ENCODE measurements around the gene SPTY2D1. TPM values are rescaled to one million over a fixed set of nuclear protein-coding genes. Genes with fewer than 3 reads are reported as not detected.
"Not testable (repeated sequence)": the region's sequence is repeated elsewhere in the genome, so short reads cannot be mapped to it uniquely, and the experiment has no call there.

SPTY2D1 gene
- total RNA-seq, 1 experiment from 2014 or later: 15.6 TPM

DNA sequence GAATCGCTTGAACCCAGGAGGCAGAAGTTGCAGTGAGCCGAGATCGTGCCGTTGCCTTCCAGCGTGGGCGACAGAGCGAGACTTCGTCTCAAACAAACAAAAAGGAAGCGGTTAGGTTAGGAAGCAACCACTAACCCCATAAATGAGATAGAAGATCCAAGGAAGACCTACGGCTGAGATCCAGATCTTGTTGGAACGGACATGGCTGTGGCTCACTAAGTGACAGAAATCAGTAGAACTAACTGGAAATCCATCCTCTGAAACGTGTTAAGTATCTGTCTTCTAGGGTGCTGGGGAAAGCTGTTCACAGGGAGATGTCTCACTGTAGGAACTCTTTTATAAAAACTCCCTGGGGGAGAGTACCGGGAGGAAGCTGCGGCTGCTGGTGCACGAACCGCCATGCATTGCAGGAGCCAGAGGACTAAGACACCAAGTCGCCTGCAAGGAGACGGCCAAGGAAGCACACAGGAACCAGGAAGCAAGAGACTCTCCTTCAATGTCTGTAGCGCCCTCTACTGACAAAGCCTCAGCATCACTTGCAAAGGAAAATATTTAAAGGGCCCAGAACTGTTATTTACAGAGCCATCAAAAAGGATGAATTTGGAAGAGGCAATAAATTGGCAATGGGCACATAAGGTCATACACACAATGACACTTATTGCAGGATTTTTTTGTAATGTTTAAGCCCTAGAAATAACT, 16.9 kb upstream of the SPTY2D1 start:
- Histone ChIP-seq H3K27me3 (ENCODE audit: low read length) (no peaks in the 10 kb centered on the region), H3K9ac (ENCODE audit: low read length) (no peak overlapping the region), H3K4me3 (ENCODE audit: low read length) (no peak overlapping the region), H3K79me2 (ENCODE audit: low read length) (no peaks in the 10 kb centered on the region), H4K20me1 (ENCODE audit: low read length) (no peaks in the 10 kb centered on the region), H2AFZ (ENCODE audit: low read length) (no peak overlapping the region), H3K9me2 (replicated peaks; ENCODE audit: low read length) (no peaks in the 10 kb centered on the region), H3K9me3 (ENCODE audit: low read length) (no peaks in the 10 kb centered on the region), H3K27ac (ENCODE audit: low read length) (no peak overlapping the region), H3K36me3 (ENCODE audit: low read depth, low read length) (no peaks in the 10 kb centered on the region; the same call in 1 of the 2 replicates), H3K4me1 (ENCODE audit: insufficient read depth, low read length) (no peaks in the 10 kb centered on the region), H3K4me2 (ENCODE audit: low read length) (no peak overlapping the region), H3F3A (ENCODE audit: low read length, unreplicated experiment) (no peaks in the 10 kb centered on the region)
- ChIA-PET POLR2A (ENCODE audit: unreplicated experiment) (no interaction called here), CTCF (interaction anchor here (1.2 kb wide), 1 partner anchor 76 kb away, joined by 12 read pairs; no protein-coding TSS in a partner anchor)
- TF ChIP-seq EZH2 (IDR thresholded peaks at IDR 0.05; ENCODE audit: low read length, unreplicated experiment) (no peak), EZH2phosphoT487 (IDR thresholded peaks at IDR 0.05; ENCODE audit: borderline replicate concordance, low read length) (no peak)
- TF ChIP-seq, protein P1, sequence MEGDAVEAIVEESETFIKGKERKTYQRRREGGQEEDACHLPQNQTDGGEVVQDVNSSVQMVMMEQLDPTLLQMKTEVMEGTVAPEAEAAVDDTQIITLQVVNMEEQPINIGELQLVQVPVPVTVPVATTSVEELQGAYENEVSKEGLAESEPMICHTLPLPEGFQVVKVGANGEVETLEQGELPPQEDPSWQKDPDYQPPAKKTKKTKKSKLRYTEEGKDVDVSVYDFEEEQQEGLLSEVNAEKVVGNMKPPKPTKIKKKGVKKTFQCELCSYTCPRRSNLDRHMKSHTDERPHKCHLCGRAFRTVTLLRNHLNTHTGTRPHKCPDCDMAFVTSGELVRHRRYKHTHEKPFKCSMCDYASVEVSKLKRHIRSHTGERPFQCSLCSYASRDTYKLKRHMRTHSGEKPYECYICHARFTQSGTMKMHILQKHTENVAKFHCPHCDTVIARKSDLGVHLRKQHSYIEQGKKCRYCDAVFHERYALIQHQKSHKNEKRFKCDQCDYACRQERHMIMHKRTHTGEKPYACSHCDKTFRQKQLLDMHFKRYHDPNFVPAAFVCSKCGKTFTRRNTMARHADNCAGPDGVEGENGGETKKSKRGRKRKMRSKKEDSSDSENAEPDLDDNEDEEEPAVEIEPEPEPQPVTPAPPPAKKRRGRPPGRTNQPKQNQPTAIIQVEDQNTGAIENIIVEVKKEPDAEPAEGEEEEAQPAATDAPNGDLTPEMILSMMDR (conservative IDR thresholded peaks at IDR 0.05; ENCODE audit: low read depth, low read length): peak; percentile 70
- no TSS peak for BruUV-seq (replicated peaks)
- intact Hi-C loops (cut with micrococcal nuclease): no loop called here
- DNase-seq: peak; percentile 62
- ATAC-seq: peak; percentile 51; the same call in 1 of the 2 replicates

DNA sequence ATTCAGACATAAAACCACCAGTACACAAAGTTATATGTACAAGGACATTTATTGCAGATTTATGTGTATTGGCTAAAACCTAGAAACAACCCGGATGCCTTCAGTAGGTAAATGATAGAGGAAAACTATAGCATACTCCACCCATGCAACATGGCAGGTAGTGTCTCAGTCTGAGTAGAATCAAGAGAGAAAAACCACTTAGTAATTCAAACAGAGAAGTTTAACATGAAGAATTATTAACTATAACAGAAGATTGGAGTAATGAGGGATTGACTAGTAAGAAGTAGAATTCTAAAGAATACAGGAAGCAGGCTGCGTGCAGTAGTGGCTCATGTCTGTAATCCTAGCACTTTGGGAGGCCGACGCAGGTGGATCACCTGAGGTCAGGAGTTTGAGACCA, 16.2 kb upstream of the SPTY2D1 start:
- Histone ChIP-seq H3K79me2 (ENCODE audit: low read length) (no peaks in the 10 kb centered on the region), H3K4me3 (ENCODE audit: low read length) (no peak overlapping the region), H3K9me3 (ENCODE audit: low read length) (no peaks in the 10 kb centered on the region), H3K4me1 (ENCODE audit: insufficient read depth, low read length) (no peaks in the 10 kb centered on the region), H3K36me3 (ENCODE audit: low read depth, low read length) (no peaks in the 10 kb centered on the region; the same call in 1 of the 2 replicates), H2AFZ (ENCODE audit: low read length) (no peak overlapping the region), H3K27ac (ENCODE audit: low read length) (no peak overlapping the region), H3K4me2 (ENCODE audit: low read length) (no peak overlapping the region), H3K9ac (ENCODE audit: low read length) (no peak overlapping the region), H3F3A (ENCODE audit: low read length, unreplicated experiment) (no peaks in the 10 kb centered on the region), H4K20me1 (ENCODE audit: low read length) (no peaks in the 10 kb centered on the region), H3K9me2 (replicated peaks; ENCODE audit: low read length) (no peaks in the 10 kb centered on the region), H3K27me3 (ENCODE audit: low read length) (no peaks in the 10 kb centered on the region)
- ChIA-PET CTCF (no interaction called here), POLR2A (ENCODE audit: unreplicated experiment) (no interaction called here)
- ATAC-seq: no peak
- no peak for TF ChIP-seq EZH2phosphoT487 (IDR thresholded peaks at IDR 0.05; ENCODE audit: borderline replicate concordance, low read length)
- no peak for TF ChIP-seq EZH2 (IDR thresholded peaks at IDR 0.05; ENCODE audit: low read length, unreplicated experiment)
- TF ChIP-seq, protein P1 (conservative IDR thresholded peaks at IDR 0.05; ENCODE audit: low read depth, low read length): no peak
- BruUV-seq (replicated peaks): no TSS peak
- intact Hi-C loops (cut with micrococcal nuclease): no loop called here
- DNase-seq: no peak

DNA sequence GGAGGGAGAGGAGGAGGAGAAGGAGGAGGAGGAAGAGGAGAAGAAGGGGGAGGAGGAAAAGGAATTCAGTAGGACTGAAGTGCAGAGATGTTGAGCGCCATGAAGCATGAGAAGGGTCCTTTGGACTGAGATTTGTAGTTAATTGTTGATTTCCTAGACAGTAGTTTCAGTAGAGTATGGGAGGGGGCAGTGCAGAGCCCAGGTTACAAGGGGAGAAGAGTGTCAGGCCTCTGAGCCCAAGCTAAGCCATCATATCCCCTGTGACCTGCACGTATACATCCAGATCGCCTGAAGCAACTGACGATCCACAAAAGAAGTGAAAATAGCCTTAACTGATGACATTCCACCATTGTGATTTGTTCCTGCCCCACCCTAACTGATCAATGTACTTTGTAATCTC, 8.9 kb upstream of the SPTY2D1 start:
- H3F3A ChIP-seq (ENCODE audit: low read length, unreplicated experiment); H3K4me1 ChIP-seq (ENCODE audit: insufficient read depth, low read length); H3K27me3 ChIP-seq (ENCODE audit: low read length); intact Hi-C loops (cut with micrococcal nuclease); H3K4me3 ChIP-seq (ENCODE audit: low read length); H3K9me2 ChIP-seq (replicated peaks; ENCODE audit: low read length); CTCF ChIA-PET; H3K79me2 ChIP-seq (ENCODE audit: low read length); POLR2A ChIA-PET (ENCODE audit: unreplicated experiment); H3K9ac ChIP-seq (ENCODE audit: low read length); H3K4me2 ChIP-seq (ENCODE audit: low read length); H3K9me3 ChIP-seq (ENCODE audit: low read length); H4K20me1 ChIP-seq (ENCODE audit: low read length); H3K36me3 ChIP-seq (ENCODE audit: low read depth, low read length); H3K27ac ChIP-seq (ENCODE audit: low read length); BruUV-seq (replicated peaks); H2AFZ ChIP-seq (ENCODE audit: low read length); DNase-seq; ATAC-seq: not testable (repeated sequence)

Measured in PC-3 (cell line).